ENCODE results near the gene REEP3. TPM values are rescaled to one million over a fixed set of nuclear protein-coding genes. Genes with fewer than 3 reads are reported as not detected.
A peak's percentile ranks its signal among the peaks of the same experiment; 100 is the strongest.

REEP3 gene
- total RNA-seq, 6 experiments from 2014 or later = 66.0 to 83.2 (median 75.6) TPM

GRCh38 chr10:63629363-63630084 lies 108.3 kb downstream of the REEP3 start:
- H3K36me3 Mint-ChIP-seq (ENCODE audit: low read depth) = peaks cover 4% of the 10 kb centered on the region; the same call in 1 of the 2 replicates
- TF ChIP-seq CTCF (IDR thresholded peaks at IDR 0.05) = peak; percentile 89
- peak overlapping the region; percentile 86 for H3K4me3 Mint-ChIP-seq
- peaks cover 41% of the 10 kb centered on the region for H3K4me1 Mint-ChIP-seq (ENCODE audit: low read depth)
- DNase-seq = peak; percentile 99
- peak overlapping the region; percentile 92 for H3K27ac Mint-ChIP-seq
- H3K9me3 Mint-ChIP-seq = no peaks in the 10 kb centered on the region
- no peaks in the 10 kb centered on the region; the same call in 1 of the 2 replicates for H3K27me3 Mint-ChIP-seq (ENCODE audit: insufficient read depth)

DNA sequence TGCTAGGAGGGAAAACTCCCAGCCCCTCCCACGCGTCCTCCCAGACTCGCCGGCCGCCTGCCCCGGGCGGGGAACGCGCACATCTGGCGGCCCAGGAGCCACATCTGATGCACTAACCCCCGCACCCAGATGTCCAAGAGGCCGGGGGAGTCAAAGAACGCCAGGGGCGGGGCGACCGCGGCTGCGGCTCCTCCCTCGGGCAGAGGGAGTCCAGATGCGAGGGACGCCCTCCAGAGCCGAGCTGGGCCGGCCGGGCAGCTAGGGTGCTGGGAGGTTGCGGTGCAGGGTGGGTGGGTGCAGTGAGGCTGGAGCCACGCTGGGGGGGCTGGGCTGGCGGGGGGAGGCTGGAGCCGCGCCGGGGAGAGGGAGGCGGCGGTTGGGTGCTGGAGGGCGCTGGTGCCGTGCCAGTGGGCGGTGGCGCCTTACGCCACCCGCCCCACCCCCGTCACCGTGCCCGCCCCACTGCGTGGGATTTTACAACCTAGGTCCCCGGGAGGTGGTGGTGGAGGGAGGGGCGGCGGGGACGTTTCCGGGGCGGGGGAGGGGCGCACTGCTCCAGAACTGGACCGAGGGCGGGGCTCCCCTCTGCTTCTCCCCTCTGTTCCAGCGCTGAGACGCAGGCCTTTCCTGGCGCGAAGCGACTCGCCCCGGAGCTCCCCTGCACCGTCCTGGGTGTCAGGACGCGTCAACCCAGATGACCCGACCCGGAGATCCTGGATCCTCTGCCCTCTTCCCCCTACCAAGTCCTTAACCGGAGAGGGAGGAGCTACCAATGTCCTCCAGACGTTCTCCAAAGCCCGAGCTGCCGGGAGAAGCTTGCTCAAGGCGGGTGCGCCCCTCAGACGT lies 109.1 kb downstream of the REEP3 start:
- Mint-ChIP-seq H3K27ac (peak overlapping the region; percentile 92), H3K4me1 (ENCODE audit: low read depth) (peaks cover 41% of the 10 kb centered on the region), H3K4me3 (peak overlapping the region; percentile 95), H3K27me3 (ENCODE audit: insufficient read depth) (no peaks in the 10 kb centered on the region; the same call in 1 of the 2 replicates), H3K9me3 (no peaks in the 10 kb centered on the region), H3K36me3 (ENCODE audit: low read depth) (peaks cover 4% of the 10 kb centered on the region; the same call in 1 of the 2 replicates)
- TF ChIP-seq CTCF (IDR thresholded peaks at IDR 0.05) = no peak
- DNase-seq = peak; percentile 77

DNA sequence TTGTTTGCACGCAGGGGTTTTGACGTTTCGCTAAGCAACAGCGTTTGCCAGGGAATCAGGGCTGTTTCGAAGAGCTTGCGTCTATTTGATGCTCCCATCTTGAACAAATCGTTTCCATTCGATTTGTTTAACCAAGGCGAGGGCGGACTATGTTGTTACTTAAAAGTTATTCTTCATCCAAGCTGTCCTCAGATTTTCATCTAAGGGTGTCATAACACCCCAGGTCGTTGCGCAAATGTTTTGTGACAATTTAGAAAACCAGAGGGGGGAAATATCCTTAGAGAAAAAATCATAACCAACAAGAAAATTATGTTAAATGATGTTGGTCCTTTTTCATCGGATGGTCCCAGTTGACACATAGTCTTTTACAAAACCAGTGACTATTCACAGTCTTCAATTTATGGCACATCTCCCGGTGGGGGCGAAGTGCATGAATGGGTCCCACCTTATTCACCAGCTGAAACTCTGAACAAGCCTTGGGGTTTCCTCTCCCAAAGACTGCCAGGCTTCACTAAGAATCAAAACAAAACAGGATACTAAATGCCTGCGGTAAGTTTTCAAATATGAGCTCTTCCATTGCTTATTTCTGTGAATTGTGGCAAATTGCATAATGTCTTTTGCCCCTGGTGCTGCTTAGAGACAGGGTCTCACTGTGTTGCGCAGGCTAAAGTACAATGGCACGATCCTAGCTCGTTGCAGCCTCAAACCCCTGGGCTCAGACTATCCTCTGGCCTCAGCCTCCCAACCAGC lies 109.9 kb downstream of the REEP3 start:
- Mint-ChIP-seq H3K4me1 (ENCODE audit: low read depth) (peaks cover 41% of the 10 kb centered on the region), H3K4me3 (peak overlapping the region; percentile 95), H3K36me3 (ENCODE audit: low read depth) (peaks cover under 1% of the 10 kb centered on the region; the same call in 1 of the 2 replicates), H3K27me3 (ENCODE audit: insufficient read depth) (no peaks in the 10 kb centered on the region; the same call in 1 of the 2 replicates), H3K9me3 (no peaks in the 10 kb centered on the region), H3K27ac (peak overlapping the region; percentile 92)
- no peak for TF ChIP-seq CTCF (IDR thresholded peaks at IDR 0.05)
- no peak for DNase-seq

DNA sequence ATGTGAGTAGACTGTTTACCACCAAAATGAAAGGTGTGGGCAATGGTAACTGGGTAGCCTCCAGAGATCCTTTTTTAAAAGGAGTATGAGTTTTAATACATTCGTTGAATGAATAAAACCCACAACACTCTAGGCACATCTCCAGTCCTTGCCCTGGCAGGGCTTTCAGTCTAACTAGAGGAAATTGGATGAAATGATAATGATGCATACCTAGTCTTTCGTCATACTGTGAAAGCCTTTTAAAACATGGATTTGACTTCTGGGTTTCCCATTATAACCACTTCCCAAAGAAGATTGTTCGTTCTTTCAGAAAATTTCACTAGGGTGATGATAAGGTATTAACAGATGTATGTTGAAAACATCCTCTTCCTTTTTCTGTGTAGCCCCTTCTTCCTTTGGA lies 110.8 kb downstream of the REEP3 start:
- no peak for TF ChIP-seq CTCF (IDR thresholded peaks at IDR 0.05)
- H3K27me3 Mint-ChIP-seq (ENCODE audit: insufficient read depth) = no peaks in the 10 kb centered on the region; the same call in 1 of the 2 replicates
- no peaks in the 10 kb centered on the region for H3K36me3 Mint-ChIP-seq (ENCODE audit: low read depth)
- no peak for DNase-seq
- H3K9me3 Mint-ChIP-seq = no peaks in the 10 kb centered on the region
- H3K4me1 Mint-ChIP-seq (ENCODE audit: low read depth) = peaks cover 41% of the 10 kb centered on the region
- no peak overlapping the region for H3K27ac Mint-ChIP-seq
- H3K4me3 Mint-ChIP-seq = no peak overlapping the region

All from HFFc6 (cell line).